ENCODE measurements around the gene LRRTM1. TPM values are rescaled to one million over a fixed set of nuclear protein-coding genes. Genes with fewer than 3 reads are reported as not detected.

Gene LRRTM1
- total RNA-seq, 1 donor from 2014 or later: 0.98 TPM

DNA sequence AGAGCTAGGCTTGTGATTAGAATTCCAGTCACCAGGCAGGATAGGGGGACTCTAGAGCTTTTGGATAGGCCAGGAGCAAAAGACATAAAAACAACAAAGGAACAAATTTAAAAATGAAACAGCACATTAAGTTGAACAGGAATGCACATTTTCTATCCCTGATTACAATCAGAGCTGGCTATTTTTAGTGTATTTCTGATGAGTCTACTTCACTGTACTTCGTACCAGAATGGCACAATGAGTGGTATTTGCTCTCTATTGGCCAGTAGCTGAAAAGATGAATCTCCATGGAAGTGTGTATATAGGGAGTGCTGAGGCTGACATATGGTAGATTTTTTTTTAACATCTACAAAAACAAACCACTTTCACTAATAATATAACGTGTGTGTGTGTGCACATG, 34.2 kb upstream of the LRRTM1 start:
- TF ChIP-seq POLR2AphosphoS5 (IDR thresholded peaks at IDR 0.05; ENCODE audit: insufficient read depth in 1 of 2, low read depth in 1 of 2) (no peak), POLR2A (IDR thresholded peaks at IDR 0.05) (no peak)
- TF ChIP-seq, protein P1, sequence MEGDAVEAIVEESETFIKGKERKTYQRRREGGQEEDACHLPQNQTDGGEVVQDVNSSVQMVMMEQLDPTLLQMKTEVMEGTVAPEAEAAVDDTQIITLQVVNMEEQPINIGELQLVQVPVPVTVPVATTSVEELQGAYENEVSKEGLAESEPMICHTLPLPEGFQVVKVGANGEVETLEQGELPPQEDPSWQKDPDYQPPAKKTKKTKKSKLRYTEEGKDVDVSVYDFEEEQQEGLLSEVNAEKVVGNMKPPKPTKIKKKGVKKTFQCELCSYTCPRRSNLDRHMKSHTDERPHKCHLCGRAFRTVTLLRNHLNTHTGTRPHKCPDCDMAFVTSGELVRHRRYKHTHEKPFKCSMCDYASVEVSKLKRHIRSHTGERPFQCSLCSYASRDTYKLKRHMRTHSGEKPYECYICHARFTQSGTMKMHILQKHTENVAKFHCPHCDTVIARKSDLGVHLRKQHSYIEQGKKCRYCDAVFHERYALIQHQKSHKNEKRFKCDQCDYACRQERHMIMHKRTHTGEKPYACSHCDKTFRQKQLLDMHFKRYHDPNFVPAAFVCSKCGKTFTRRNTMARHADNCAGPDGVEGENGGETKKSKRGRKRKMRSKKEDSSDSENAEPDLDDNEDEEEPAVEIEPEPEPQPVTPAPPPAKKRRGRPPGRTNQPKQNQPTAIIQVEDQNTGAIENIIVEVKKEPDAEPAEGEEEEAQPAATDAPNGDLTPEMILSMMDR (IDR thresholded peaks at IDR 0.05): no peak
- Histone ChIP-seq H3K9me3 (no peaks in the 10 kb centered on the region), H3K4me3 (no peak overlapping the region), H3K4me1 (no peaks in the 10 kb centered on the region), H3K36me3 (no peaks in the 10 kb centered on the region), H3K27me3 (no peaks in the 10 kb centered on the region), H3K27ac (no peak overlapping the region)
- DNase-seq (ENCODE audit: extremely low spot score in 2 of 2): no peak
- intact Hi-C loops (cut with DNase I): no loop called here

DNA sequence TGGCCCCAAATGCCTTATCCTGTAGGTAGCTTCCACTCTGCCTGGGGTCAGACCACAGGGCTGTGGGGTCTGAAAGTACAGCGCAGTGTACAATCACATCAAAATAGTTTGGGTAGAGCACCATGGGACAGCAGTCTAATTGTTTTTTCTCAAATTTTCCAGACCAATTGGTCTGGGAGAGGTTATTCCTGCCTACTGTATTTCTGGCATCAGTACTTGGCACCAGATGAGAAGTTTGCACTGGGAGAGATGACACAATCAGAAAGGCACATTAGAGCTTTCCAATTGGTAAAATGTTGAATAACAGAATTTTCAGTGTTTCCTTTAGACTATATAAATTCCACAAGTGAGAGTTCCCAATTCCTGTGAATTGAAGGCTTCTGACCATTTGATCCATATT, 30.9 kb upstream of the LRRTM1 start:
- Histone ChIP-seq H3K27me3 (no peaks in the 10 kb centered on the region), H3K27ac (no peak overlapping the region), H3K4me3 (no peak overlapping the region), H3K9me3 (no peaks in the 10 kb centered on the region), H3K4me1 (no peaks in the 10 kb centered on the region), H3K36me3 (no peaks in the 10 kb centered on the region)
- no peak for DNase-seq (ENCODE audit: extremely low spot score in 2 of 2)
- intact Hi-C loops (cut with DNase I): no loop called here
- no peak for TF ChIP-seq POLR2AphosphoS5 (IDR thresholded peaks at IDR 0.05; ENCODE audit: insufficient read depth in 1 of 2, low read depth in 1 of 2)

DNA sequence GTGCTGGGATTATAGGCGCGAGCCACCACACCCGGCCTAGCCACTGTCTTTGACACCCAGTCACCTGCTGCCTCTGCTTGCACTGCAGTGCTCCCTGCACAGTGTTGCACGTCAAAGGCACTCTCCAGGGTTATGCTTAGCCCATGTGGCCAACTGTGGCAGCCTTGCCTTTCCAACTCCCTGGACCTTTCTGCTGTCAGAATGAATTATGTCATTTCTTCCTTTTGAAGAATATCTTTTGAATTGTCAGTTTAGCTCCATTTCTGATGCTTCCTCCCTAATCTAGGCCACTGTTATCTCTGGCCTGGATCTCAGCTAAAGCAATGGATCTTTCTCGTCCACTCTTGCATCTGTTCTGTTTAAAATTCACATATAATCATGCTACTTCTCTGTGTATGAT, 29.3 kb upstream of the LRRTM1 start:
- H3K4me3 ChIP-seq: no peak overlapping the region
- H3K36me3 ChIP-seq: no peaks in the 10 kb centered on the region
- intact Hi-C loops (cut with DNase I): no loop called here
- no peaks in the 10 kb centered on the region for H3K27me3 ChIP-seq
- no peak for TF ChIP-seq POLR2AphosphoS5 (IDR thresholded peaks at IDR 0.05; ENCODE audit: insufficient read depth in 1 of 2, low read depth in 1 of 2)
- no peak for TF ChIP-seq POLR2A (IDR thresholded peaks at IDR 0.05)
- H3K4me1 ChIP-seq: no peaks in the 10 kb centered on the region
- no peak for DNase-seq (ENCODE audit: extremely low spot score in 2 of 2)
- H3K9me3 ChIP-seq: no peaks in the 10 kb centered on the region
- H3K27ac ChIP-seq: no peak overlapping the region

DNA sequence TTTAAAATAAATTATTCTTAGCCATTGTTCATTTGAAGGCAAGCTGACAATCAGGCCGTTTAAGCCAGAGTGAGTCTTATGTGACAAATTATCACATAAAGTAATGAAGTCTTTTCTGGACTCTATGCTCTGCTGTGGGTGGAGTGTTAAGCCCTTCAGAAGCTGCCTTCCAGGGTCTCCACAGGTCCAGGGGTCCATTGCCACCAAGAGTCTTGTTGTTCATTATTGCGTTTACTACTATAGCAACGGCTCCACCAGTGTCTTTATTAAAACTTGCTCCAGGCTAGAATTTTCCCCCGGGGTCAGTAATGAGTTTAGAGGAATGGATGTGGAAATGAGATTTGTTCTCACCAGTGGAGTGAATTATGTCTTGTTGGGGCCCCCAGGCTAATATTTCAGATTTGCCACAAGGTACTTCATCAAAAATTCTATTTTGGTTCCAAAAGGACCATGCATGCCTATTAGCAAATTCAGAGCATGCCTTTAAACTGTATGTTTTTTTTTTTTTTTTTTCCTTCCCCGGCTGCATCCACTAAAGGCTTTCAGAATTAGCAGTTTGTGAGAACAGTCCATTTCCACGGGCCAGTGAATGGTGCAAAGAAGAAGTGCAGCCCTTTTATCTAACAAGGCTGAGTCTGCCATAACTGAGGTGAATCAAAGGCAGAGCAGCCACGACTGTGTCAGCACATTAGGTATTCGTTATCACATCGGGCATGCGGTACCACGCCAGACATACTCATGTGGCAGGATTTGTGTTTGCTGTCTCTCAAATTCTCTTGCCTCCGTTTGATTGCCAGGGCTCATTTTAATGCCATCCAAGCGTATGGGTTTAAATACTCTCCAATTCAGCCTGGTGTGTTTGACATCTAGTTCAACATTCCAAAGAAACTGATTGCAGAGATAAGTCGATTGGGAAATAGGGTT, 26.2 kb upstream of the LRRTM1 start:
- no peaks in the 10 kb centered on the region for H3K36me3 ChIP-seq
- no peak for TF ChIP-seq POLR2A (IDR thresholded peaks at IDR 0.05)
- TF ChIP-seq POLR2AphosphoS5 (IDR thresholded peaks at IDR 0.05; ENCODE audit: insufficient read depth in 1 of 2, low read depth in 1 of 2): no peak
- TF ChIP-seq, protein P1 (IDR thresholded peaks at IDR 0.05): no peak
- no peak overlapping the region for H3K4me3 ChIP-seq
- no peaks in the 10 kb centered on the region for H3K4me1 ChIP-seq
- no peaks in the 10 kb centered on the region for H3K27me3 ChIP-seq
- no peaks in the 10 kb centered on the region for H3K9me3 ChIP-seq
- DNase-seq (ENCODE audit: extremely low spot score in 2 of 2): no peak
- intact Hi-C loops (cut with DNase I): no loop called here
- no peak overlapping the region for H3K27ac ChIP-seq

DNA sequence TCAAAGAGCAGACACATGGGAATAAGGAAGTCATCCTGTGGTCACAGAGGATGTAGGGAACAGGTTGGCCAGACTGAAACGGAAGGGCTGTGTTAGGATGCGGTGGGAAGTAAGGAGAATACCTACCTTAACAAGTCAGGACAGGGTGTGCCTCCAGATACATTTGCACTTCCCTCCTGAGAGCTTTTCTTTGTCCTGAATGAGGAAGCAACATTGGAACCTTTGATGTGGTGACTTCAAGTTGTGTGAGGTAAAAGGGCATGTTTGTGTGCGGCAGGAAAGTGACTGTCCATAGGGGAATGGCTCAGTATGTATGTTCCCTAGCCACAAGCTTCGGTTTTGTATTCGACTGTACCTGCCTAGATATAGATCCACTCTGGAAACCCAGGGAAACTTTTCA, 24.9 kb upstream of the LRRTM1 start:
- intact Hi-C loops (cut with DNase I): no loop called here
- DNase-seq (ENCODE audit: extremely low spot score in 2 of 2): no peak
- Histone ChIP-seq H3K9me3 (no peaks in the 10 kb centered on the region), H3K36me3 (no peaks in the 10 kb centered on the region), H3K4me1 (no peaks in the 10 kb centered on the region), H3K4me3 (no peak overlapping the region), H3K27me3 (no peaks in the 10 kb centered on the region), H3K27ac (no peak overlapping the region)
- TF ChIP-seq POLR2A (IDR thresholded peaks at IDR 0.05): no peak
- TF ChIP-seq POLR2AphosphoS5 (IDR thresholded peaks at IDR 0.05; ENCODE audit: insufficient read depth in 1 of 2, low read depth in 1 of 2): no peak
- TF ChIP-seq, protein P1 (IDR thresholded peaks at IDR 0.05): no peak

DNA sequence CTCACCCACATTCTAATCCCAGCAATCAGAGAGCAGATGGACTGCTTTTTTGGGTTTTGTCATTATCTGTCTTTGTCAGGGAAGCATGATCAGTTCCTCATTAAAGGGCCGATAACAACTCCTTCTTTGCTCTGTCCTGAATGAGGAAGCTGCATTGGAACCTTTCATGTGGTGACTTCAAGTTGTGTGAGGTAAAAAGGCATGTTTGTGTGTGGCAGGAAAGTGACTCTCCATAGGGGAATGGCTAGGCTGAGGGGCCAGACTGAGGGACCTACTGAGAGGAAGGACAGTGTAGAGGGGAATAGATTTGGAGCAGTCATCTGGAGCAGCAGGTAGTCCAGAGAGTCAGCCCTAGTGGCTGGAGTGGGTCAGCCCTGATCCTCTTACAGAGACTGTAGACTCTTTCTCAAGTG, 23.6 kb upstream of the LRRTM1 start:
- Histone ChIP-seq H3K27ac (no peak overlapping the region), H3K36me3 (no peaks in the 10 kb centered on the region), H3K4me3 (no peak overlapping the region), H3K27me3 (no peaks in the 10 kb centered on the region), H3K4me1 (no peaks in the 10 kb centered on the region), H3K9me3 (no peaks in the 10 kb centered on the region)
- TF ChIP-seq, protein P1 (IDR thresholded peaks at IDR 0.05): no peak
- TF ChIP-seq POLR2AphosphoS5 (IDR thresholded peaks at IDR 0.05; ENCODE audit: insufficient read depth in 1 of 2, low read depth in 1 of 2) (no peak), POLR2A (IDR thresholded peaks at IDR 0.05) (no peak)
- DNase-seq (ENCODE audit: extremely low spot score in 2 of 2): no peak
- intact Hi-C loops (cut with DNase I): no loop called here

All from vagina (tissue), 2 donors.